Neutrophil (primary cell): ENCODE measurements around the gene EXOC6.

Source experiments
- H3K27ac ChIP-seq: fragments of 200-600 bp; sonication (generic); 2 replicates; pipeline ENCODE4 v1.5.1; 2016; ENCODE audit warnings: mild to moderate bottlenecking, moderate library complexity
- H3K27me3 ChIP-seq: fragments of 200-600 bp; sonication (generic); 2 replicates; pipeline ENCODE4 v1.6.0; 2016; ENCODE audit warnings: mild to moderate bottlenecking
- H3K36me3 ChIP-seq: fragments of 200-600 bp; sonication (generic); 2 replicates; pipeline ENCODE4 v1.5.1; 2017
- H3K4me1 ChIP-seq, 2 experiments: fragments of 200-600 bp in 1 of 2; sonication (generic) in 1 of 2; 1 replicate in 1 of 2; 2 replicates in 1 of 2; pipeline versions ENCODE4 v1.5.1 to v1.6.1; 2013 to 2016; ENCODE audit warnings: low read depth in 1 of 2, low read length in 1 of 2, mild to moderate bottlenecking in 1 of 2, moderate library complexity in 1 of 2; ENCODE audit not compliant: control insufficient read depth in 1 of 2, insufficient read depth in 1 of 2
- H3K4me3 ChIP-seq, 2 experiments: fragments of 200-600 bp in 1 of 2; sonication (generic) in 1 of 2; 1 replicate in 1 of 2; 2 replicates in 1 of 2; pipeline ENCODE4 v1.5.1; 2013 to 2016; ENCODE audit warnings: low read depth in 1 of 2, low read length in 1 of 2, mild to moderate bottlenecking in 1 of 2, moderate library complexity in 1 of 2
- H3K9me3 ChIP-seq: fragments of 200-600 bp; sonication (generic); 2 replicates; pipeline ENCODE4 v1.5.1; 2016
- TF ChIP-seq, protein P1 (sequence below): fragments of 200-600 bp; sonication (generic); IDR thresholded peaks from 2 replicates; pipeline ENCODE4 v1.5.1; 2016; ENCODE audit warnings: antibody characterized with exemption

The EXOC6 gene

DNA sequence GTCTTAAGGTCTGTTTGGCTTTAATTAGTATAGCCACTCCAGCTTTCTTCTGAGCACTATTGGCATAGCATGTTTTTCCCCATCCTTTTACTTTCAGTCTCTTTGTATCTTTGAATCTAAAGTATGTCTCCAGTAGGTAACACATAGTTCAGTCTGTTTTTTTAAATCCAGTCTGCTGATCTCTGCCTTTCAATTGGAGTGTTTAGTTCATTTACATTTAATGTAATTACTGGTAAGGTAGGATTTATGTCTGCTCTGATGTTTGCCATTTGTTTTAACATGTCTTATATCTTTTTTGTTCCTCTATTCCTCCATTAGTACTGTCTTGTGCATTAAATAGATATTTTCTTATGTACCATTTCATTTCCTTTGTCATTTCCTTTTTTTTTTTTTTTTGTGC lies 72.5 kb downstream of the EXOC6 start:
- Histone ChIP-seq H3K36me3 (peaks cover 38% of the 10 kb centered on the region), H3K27me3 (no peaks in the 10 kb centered on the region), H3K4me3 (no peak overlapping the region), H3K9me3 (no peaks in the 10 kb centered on the region), H3K4me1 (no peaks in the 10 kb centered on the region), H3K27ac (no peak overlapping the region)
- TF ChIP-seq, protein P1, sequence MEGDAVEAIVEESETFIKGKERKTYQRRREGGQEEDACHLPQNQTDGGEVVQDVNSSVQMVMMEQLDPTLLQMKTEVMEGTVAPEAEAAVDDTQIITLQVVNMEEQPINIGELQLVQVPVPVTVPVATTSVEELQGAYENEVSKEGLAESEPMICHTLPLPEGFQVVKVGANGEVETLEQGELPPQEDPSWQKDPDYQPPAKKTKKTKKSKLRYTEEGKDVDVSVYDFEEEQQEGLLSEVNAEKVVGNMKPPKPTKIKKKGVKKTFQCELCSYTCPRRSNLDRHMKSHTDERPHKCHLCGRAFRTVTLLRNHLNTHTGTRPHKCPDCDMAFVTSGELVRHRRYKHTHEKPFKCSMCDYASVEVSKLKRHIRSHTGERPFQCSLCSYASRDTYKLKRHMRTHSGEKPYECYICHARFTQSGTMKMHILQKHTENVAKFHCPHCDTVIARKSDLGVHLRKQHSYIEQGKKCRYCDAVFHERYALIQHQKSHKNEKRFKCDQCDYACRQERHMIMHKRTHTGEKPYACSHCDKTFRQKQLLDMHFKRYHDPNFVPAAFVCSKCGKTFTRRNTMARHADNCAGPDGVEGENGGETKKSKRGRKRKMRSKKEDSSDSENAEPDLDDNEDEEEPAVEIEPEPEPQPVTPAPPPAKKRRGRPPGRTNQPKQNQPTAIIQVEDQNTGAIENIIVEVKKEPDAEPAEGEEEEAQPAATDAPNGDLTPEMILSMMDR, result no peak

DNA sequence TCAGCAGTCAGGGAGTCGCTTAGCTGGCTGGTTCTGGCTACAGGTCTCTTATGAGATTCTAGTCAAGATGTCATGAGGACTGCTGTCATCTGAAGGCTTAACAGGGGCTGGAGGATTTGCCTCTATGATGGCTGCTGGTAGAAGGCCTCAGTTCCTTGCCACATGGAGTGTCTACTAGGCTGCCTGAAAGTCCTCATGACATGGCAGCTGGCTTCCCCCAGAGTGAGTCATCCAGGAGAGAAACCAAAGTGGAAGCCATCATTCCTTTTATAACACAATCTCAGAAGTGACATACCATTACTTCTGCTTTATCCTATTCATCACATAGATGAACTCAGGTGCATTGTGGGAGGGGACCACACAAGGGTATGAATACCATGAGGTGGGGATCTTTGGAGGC lies 75.1 kb downstream of the EXOC6 start:
- Histone ChIP-seq H3K4me1 (no peaks in the 10 kb centered on the region), H3K27me3 (no peaks in the 10 kb centered on the region), H3K9me3 (no peaks in the 10 kb centered on the region), H3K27ac (no peak overlapping the region), H3K4me3 (no peak overlapping the region), H3K36me3 (peaks cover 30% of the 10 kb centered on the region)
- TF ChIP-seq, protein P1, result no peak

DNA sequence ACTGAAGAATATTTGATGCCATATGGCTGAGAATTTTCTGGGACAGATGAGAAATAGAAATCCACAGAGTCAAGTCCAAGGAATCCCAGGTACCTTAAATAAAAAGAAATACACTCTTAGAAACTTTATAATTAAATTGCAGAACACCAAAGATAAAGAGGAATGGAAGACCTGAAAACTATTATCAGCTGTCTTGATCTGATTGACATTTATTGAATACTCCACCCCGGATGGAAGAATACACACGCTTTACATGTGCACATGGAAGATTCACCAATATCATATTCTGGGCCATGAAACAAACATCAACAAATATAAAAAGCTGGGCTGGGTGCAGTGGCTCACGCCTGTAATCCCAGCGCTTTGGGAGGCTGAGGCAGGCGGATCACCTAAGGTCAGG lies 81.6 kb downstream of the EXOC6 start:
- Histone ChIP-seq H3K36me3 (peaks cover 46% of the 10 kb centered on the region), H3K4me1 (no peaks in the 10 kb centered on the region), H3K4me3 (no peak overlapping the region), H3K9me3 (no peaks in the 10 kb centered on the region), H3K27me3 (no peaks in the 10 kb centered on the region), H3K27ac (no peak overlapping the region)
- TF ChIP-seq, protein P1, result no peak

DNA sequence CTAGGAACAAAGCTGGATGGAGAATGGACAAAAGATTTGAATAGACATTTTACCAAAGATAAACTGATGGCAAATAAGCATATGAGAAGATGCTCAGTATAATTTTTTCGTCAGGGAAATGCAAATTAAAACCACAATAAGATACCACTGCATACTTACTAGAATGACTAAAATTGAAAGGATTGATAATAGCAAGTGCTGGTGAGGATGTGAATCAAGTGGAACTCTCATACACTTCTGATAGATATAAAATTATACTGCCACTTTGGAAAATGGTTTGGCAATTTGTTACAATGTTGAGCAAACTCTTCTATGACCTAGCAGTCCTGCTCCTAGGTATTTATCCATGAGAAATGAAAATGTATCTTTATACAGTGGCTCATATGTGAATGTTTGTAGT lies 83.3 kb downstream of the EXOC6 start:
- H3K27me3 ChIP-seq, result no peaks in the 10 kb centered on the region

GRCh38 chr10:92937876-92938275 lies 89.6 kb downstream of the EXOC6 start:
- no peaks in the 10 kb centered on the region for H3K4me1 ChIP-seq
- H3K27me3 ChIP-seq, result no peaks in the 10 kb centered on the region
- no peaks in the 10 kb centered on the region for H3K9me3 ChIP-seq
- H3K4me3 ChIP-seq, result no peak overlapping the region
- H3K36me3 ChIP-seq, result peaks cover 39% of the 10 kb centered on the region
- H3K27ac ChIP-seq, result no peak overlapping the region
- TF ChIP-seq, protein P1, result no peak

More for the DNA sequence above, 83.3 kb downstream of the EXOC6 start:
- H3K4me1 ChIP-seq, result no peaks in the 10 kb centered on the region
- peaks cover 52% of the 10 kb centered on the region for H3K36me3 ChIP-seq
- no peak overlapping the region for H3K4me3 ChIP-seq
- H3K27ac ChIP-seq, result no peak overlapping the region
- TF ChIP-seq, protein P1, result no peak
- H3K9me3 ChIP-seq, result no peaks in the 10 kb centered on the region

- TF ChIP-seq, protein P1, result no peak
- Histone ChIP-seq H3K9me3 (no peaks in the 10 kb centered on the region), H3K27ac (no peak overlapping the region)
Observed at GRCh38 chr10:92938841-92939240, 90.5 kb downstream of the EXOC6 start.

More at GRCh38 chr10:92938841-92939240, 90.5 kb downstream of the EXOC6 start:
- Histone ChIP-seq H3K36me3 (peaks cover 47% of the 10 kb centered on the region), H3K27me3 (no peaks in the 10 kb centered on the region), H3K4me1 (no peaks in the 10 kb centered on the region), H3K4me3 (no peak overlapping the region)
